Ectodermal cell (in vitro differentiated cells): ENCODE results near the gene CCDC87.
A peak's percentile ranks its signal among the peaks of the same experiment; 100 is the strongest.

Source experiments
- H3K27ac ChIP-seq: 2 replicates; pipeline ENCODE4 v1.7.0; 2013; ENCODE audit warnings: mild to moderate bottlenecking, low read depth, low read length; ENCODE audit not compliant: insufficient read depth, poor library complexity, severe bottlenecking
- H3K27me3 ChIP-seq: 2 replicates; pipeline ENCODE4 v1.7.0; 2013; ENCODE audit warnings: mild to moderate bottlenecking, low read length; ENCODE audit not compliant: insufficient read depth, control insufficient read depth, poor library complexity, severe bottlenecking
- H3K36me3 ChIP-seq: one replicate; pipeline ENCODE4 v1.7.0; 2013; ENCODE audit warnings: low read length; ENCODE audit not compliant: control insufficient read depth, insufficient read depth
- H3K4me1 ChIP-seq: one replicate; pipeline ENCODE4 v1.7.0; 2013; ENCODE audit warnings: low read length; ENCODE audit not compliant: control insufficient read depth, insufficient read depth
- H3K4me3 ChIP-seq: 2 replicates; pipeline ENCODE4 v1.7.0; 2013; ENCODE audit warnings: low read depth, low read length, control low read depth; ENCODE audit not compliant: insufficient read depth
- H3K9me3 ChIP-seq: 2 replicates; pipeline ENCODE4 v1.7.0; 2013; ENCODE audit warnings: mild to moderate bottlenecking, low read length, moderate library complexity; ENCODE audit not compliant: control insufficient read depth
- WGBS, 2 experiments: methylation state at CpG; one replicate each; pipeline ENCODE4 v1.1.7; 2013; ENCODE audit warnings: missing lambda C conversion rate in 2 of 2; 5-methylcytosine and 5-hydroxymethylcytosine counted together

CCDC87 gene

DNA sequence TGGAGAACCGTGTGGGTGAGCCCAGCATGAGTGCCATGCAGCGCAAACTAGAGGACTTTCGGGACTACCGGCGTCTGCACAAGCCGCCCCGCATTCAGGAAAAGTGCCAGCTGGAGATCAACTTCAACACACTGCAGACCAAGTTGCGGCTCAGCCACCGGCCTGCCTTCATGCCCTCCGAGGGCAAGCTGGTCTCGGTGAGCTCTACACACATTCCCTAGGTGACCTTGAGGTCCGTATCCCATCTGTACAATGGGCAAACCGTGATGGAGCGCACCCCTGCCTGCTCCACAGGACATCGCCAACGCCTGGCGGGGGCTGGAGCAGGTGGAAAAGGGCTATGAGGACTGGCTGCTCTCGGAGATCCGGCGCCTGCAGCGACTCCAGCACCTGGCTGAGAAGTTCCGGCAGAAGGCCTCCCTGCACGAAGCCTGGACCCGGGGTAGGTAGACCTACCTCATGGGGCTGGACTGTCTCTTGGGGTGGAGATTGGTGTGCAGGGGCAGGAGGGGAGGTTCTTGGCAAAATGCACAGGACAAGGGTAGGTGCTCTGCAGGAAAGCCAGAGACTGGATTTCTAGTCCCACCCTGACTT is 35.0 kb downstream of the CCDC87 start:
- H3K27ac ChIP-seq: no peak overlapping the region
- 94 to 95% methylated on average over 24 of the region's 24 CpGs for WGBS, 2 experiments
- no peak overlapping the region for H3K4me3 ChIP-seq
- H3K9me3 ChIP-seq: no peaks in the 10 kb centered on the region
- H3K36me3 ChIP-seq: peaks cover 17% of the 10 kb centered on the region
- no peaks in the 10 kb centered on the region for H3K27me3 ChIP-seq
- H3K4me1 ChIP-seq: no peaks in the 10 kb centered on the region

DNA sequence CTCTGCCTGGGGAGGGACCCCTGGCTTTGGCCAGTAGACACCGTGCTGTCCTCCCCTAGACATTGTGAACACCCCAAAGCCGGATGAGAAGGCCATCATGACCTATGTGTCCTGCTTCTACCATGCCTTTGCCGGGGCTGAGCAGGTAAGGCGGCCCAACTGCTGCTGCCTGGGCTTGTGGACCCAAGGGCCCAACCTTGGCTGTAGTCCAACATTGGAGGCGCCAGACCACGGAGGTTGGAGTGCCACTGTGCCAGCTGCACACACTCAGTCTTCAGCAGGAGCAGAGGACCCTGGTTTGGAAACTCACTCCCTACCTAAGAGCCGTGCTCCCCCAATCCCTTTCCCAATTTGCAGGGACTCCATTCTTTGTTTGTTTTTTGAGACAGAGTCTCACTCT is 36.8 kb downstream of the CCDC87 start:
- 93 to 94% methylated on average over 7 of the region's 7 CpGs for WGBS, 2 experiments
- no peak overlapping the region for H3K4me3 ChIP-seq

GRCh38 chr11:66555416-66555815 is 37.4 kb downstream of the CCDC87 start:
- Histone ChIP-seq H3K27me3 (no peaks in the 10 kb centered on the region), H3K4me1 (no peaks in the 10 kb centered on the region), H3K36me3 (peaks cover 14% of the 10 kb centered on the region), H3K9me3 (no peaks in the 10 kb centered on the region), H3K27ac (no peak overlapping the region), H3K4me3 (no peak overlapping the region)
- 86 to 94% methylated on average over 3 of the region's 3 CpGs for WGBS, 2 experiments

More for the DNA sequence above, 36.8 kb downstream of the CCDC87 start:
- peaks cover 17% of the 10 kb centered on the region for H3K36me3 ChIP-seq
- H3K9me3 ChIP-seq: no peaks in the 10 kb centered on the region
- no peaks in the 10 kb centered on the region for H3K4me1 ChIP-seq
- no peaks in the 10 kb centered on the region for H3K27me3 ChIP-seq
- no peak overlapping the region for H3K27ac ChIP-seq

DNA sequence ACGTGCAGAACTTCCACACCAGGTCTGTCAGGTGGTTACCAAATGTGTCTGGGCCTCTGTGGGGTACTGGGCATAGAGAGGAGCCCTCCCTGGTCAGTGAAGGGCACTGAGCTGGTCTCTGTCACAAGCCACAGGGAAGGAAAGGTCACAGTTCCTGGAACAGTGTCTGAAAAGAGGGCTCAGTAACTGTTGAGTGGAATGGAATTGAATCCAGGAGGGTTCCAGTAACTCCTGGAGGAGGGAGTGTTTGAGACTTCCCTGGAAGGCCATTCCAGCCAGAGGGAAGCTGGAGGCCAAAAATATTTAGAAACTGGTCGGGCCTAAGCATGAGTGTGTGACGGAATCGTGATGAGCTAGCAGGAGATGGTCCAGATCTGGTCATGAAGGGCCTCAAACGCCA is 38.3 kb downstream of the CCDC87 start:
- Histone ChIP-seq H3K27ac (no peak overlapping the region), H3K4me3 (no peak overlapping the region), H3K9me3 (no peaks in the 10 kb centered on the region), H3K36me3 (peaks cover 10% of the 10 kb centered on the region), H3K4me1 (no peaks in the 10 kb centered on the region), H3K27me3 (no peaks in the 10 kb centered on the region)
- WGBS, 2 experiments: 89 to 95% methylated on average over 5 of the region's 5 CpGs

DNA sequence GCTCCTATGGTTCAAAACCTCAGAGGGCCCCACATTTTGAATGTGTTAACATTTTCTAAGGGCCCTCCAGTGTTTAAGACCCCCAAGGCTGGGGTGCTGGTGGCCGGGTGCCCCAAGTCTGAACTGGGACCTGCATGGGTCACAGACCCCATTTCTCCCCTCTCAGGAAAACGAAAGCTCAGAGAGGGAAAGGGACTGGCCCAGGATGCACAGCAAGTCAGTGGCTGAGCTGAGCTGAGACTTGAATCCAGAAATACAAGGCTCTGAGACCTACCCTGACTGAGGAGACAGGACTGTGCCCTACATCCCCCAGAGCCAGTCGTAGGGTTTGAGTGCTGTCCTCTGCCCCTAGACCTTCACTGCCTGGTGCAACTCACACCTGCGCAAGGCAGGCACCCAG is 42.0 kb downstream of the CCDC87 start:
- Histone ChIP-seq H3K4me1 (peaks cover 22% of the 10 kb centered on the region), H3K9me3 (no peaks in the 10 kb centered on the region)
- 91 to 95% methylated on average over 4 of the region's 4 CpGs for WGBS, 2 experiments

DNA sequence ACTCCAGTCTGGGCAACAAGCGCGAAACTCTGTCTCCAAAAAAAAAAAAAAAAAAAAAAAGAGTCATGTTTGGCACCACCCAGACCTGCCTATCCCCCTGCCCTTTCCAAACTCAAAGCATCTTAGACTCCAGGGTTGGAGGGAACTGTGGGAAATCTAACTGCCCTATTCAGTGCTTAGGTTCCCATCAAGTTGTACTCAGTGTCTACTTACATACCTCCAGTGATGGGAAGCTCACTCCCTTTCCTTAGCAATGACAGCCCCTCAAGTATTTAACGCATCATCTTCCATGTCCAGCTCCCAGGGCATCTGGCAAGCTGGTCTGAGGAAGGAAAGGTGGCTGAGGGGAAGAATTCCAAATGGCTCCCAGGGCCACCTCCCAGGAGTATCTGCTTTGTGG is 43.2 kb downstream of the CCDC87 start:
- H3K27ac ChIP-seq: no peak overlapping the region
- H3K4me1 ChIP-seq: peaks cover 22% of the 10 kb centered on the region
- no peaks in the 10 kb centered on the region for H3K36me3 ChIP-seq
- no peaks in the 10 kb centered on the region for H3K27me3 ChIP-seq
- 90% methylated on average over 3 of the region's 3 CpGs for WGBS, 2 experiments
- no peak overlapping the region for H3K4me3 ChIP-seq
- H3K9me3 ChIP-seq: no peaks in the 10 kb centered on the region

More for the DNA sequence above, 42.0 kb downstream of the CCDC87 start:
- Histone ChIP-seq H3K36me3 (no peaks in the 10 kb centered on the region), H3K27me3 (no peaks in the 10 kb centered on the region), H3K4me3 (no peak overlapping the region), H3K27ac (no peak overlapping the region)

GRCh38 chr11:66548774-66549630 is 43.9 kb downstream of the CCDC87 start:
- H3K4me1 ChIP-seq: peaks cover 22% of the 10 kb centered on the region
- no peaks in the 10 kb centered on the region for H3K9me3 ChIP-seq
- no peaks in the 10 kb centered on the region for H3K27me3 ChIP-seq
- no peaks in the 10 kb centered on the region for H3K36me3 ChIP-seq
- 78 to 80% methylated on average over 16 of the region's 16 CpGs for WGBS, 2 experiments
- no peak overlapping the region for H3K4me3 ChIP-seq
- no peak overlapping the region for H3K27ac ChIP-seq

- H3K9me3 ChIP-seq: no peaks in the 10 kb centered on the region
- 76 to 77% methylated on average over 11 of the region's 11 CpGs for WGBS, 2 experiments
- peaks cover 22% of the 10 kb centered on the region for H3K4me1 ChIP-seq
- no peaks in the 10 kb centered on the region for H3K36me3 ChIP-seq
- peak overlapping the region; percentile 81 for H3K4me3 ChIP-seq
- H3K27ac ChIP-seq: peak overlapping the region; percentile 56
- no peaks in the 10 kb centered on the region for H3K27me3 ChIP-seq
Measured at GRCh38 chr11:66548041-66548440, 44.8 kb downstream of the CCDC87 start.

DNA sequence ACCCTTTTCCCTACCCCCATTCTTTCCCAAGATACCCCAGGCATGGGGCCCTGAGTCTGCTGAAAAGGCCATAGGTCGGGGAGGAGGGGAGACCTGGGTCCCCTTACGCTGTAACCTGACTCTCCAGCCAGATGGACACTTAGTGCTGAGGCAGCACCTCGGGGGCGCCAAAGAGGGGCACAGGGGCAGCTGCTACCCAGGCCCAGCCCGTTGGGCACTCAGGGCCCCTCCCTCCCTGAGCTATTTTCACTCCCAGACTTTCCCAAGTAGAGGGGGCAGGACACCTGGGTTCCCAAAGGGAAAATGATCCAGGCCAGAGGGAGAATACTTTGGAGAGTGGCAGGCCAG is 45.2 kb downstream of the CCDC87 start:
- H3K4me1 ChIP-seq: peaks cover 22% of the 10 kb centered on the region
- H3K36me3 ChIP-seq: no peaks in the 10 kb centered on the region
- no peaks in the 10 kb centered on the region for H3K9me3 ChIP-seq
- H3K4me3 ChIP-seq: peak overlapping the region; percentile 81
- WGBS, 2 experiments: 9 to 12% methylated on average over 5 of the region's 5 CpGs
- peak overlapping the region; percentile 58 for H3K27ac ChIP-seq
- H3K27me3 ChIP-seq: no peaks in the 10 kb centered on the region

GRCh38 chr11:66546966-66547661 is 45.7 kb downstream of the CCDC87 start:
- no peaks in the 10 kb centered on the region for H3K27me3 ChIP-seq
- peak overlapping the region; percentile 58 for H3K27ac ChIP-seq
- no peaks in the 10 kb centered on the region for H3K9me3 ChIP-seq
- WGBS, 2 experiments: 15 to 20% methylated on average over 18 of the region's 18 CpGs
- no peaks in the 10 kb centered on the region for H3K36me3 ChIP-seq
- H3K4me1 ChIP-seq: peaks cover 22% of the 10 kb centered on the region
- H3K4me3 ChIP-seq: peak overlapping the region; percentile 81
